Measurements from ENCODE around the gene CDH8.

The CDH8 gene

GRCh38 chr16:62036101-62036801 is at the start of gene CDH8:
TSS of gene CDH8 (minus strand) at chr16:62036438. CDS start at chr16:62021403, 15,035 bp downstream.
- no peak for DNase-seq
- in situ Hi-C loops (cut with MboI; ENCODE audit: low pct_unique_long_range_greater_than_20kb, low sequenced_read_pairs): no loop called here

GRCh38 chr16:62079236-62079635 is 43.0 kb upstream of the CDH8 start:
- in situ Hi-C loops (cut with MboI; ENCODE audit: low pct_unique_long_range_greater_than_20kb, low sequenced_read_pairs): no loop called here
- DNase-seq: no peak

GRCh38 chr16:62077998-62078397 is 41.8 kb upstream of the CDH8 start:
- DNase-seq: peak; percentile 6
- in situ Hi-C loops (cut with MboI; ENCODE audit: low pct_unique_long_range_greater_than_20kb, low sequenced_read_pairs): no loop called here

GRCh38 chr16:62076886-62077285 is 40.6 kb upstream of the CDH8 start:
- in situ Hi-C loops (cut with MboI; ENCODE audit: low pct_unique_long_range_greater_than_20kb, low sequenced_read_pairs): no loop called here
- no peak for DNase-seq

GRCh38 chr16:62068747-62069146 is 32.5 kb upstream of the CDH8 start:
- in situ Hi-C loops (cut with MboI; ENCODE audit: low pct_unique_long_range_greater_than_20kb, low sequenced_read_pairs): no loop called here
- DNase-seq: peak; percentile 18

GRCh38 chr16:62067981-62068380 is 31.7 kb upstream of the CDH8 start:
- DNase-seq: no peak
- in situ Hi-C loops (cut with MboI; ENCODE audit: low pct_unique_long_range_greater_than_20kb, low sequenced_read_pairs): no loop called here

- in situ Hi-C loops (cut with MboI; ENCODE audit: low pct_unique_long_range_greater_than_20kb, low sequenced_read_pairs): no loop called here
- no peak for DNase-seq
Measured at GRCh38 chr16:62067182-62067581, 30.9 kb upstream of the CDH8 start.

GRCh38 chr16:62066747-62067146 is 30.5 kb upstream of the CDH8 start:
- DNase-seq: no peak
- in situ Hi-C loops (cut with MboI; ENCODE audit: low pct_unique_long_range_greater_than_20kb, low sequenced_read_pairs): no loop called here

GRCh38 chr16:62064173-62064572 is 27.9 kb upstream of the CDH8 start:
- no peak for DNase-seq
- in situ Hi-C loops (cut with MboI; ENCODE audit: low pct_unique_long_range_greater_than_20kb, low sequenced_read_pairs): no loop called here

GRCh38 chr16:62060089-62060488 is 23.9 kb upstream of the CDH8 start:
- in situ Hi-C loops (cut with MboI; ENCODE audit: low pct_unique_long_range_greater_than_20kb, low sequenced_read_pairs): no loop called here
- DNase-seq: no peak

- in situ Hi-C loops (cut with MboI; ENCODE audit: low pct_unique_long_range_greater_than_20kb, low sequenced_read_pairs): no loop called here
- DNase-seq: no peak
Measured at GRCh38 chr16:62059527-62059926, 23.3 kb upstream of the CDH8 start.

GRCh38 chr16:62058412-62058811 is 22.2 kb upstream of the CDH8 start:
- no peak for DNase-seq
- in situ Hi-C loops (cut with MboI; ENCODE audit: low pct_unique_long_range_greater_than_20kb, low sequenced_read_pairs): no loop called here

- in situ Hi-C loops (cut with MboI; ENCODE audit: low pct_unique_long_range_greater_than_20kb, low sequenced_read_pairs): no loop called here
Measured at GRCh38 chr16:62051942-62052341, 15.7 kb upstream of the CDH8 start.

GRCh38 chr16:62050793-62051192 is 14.6 kb upstream of the CDH8 start:
- no peak for DNase-seq

More at GRCh38 chr16:62051942-62052341, 15.7 kb upstream of the CDH8 start:
- no peak for DNase-seq

GRCh38 chr16:62046801-62047200 is 10.6 kb upstream of the CDH8 start:
- in situ Hi-C loops (cut with MboI; ENCODE audit: low pct_unique_long_range_greater_than_20kb, low sequenced_read_pairs): no loop called here

More at GRCh38 chr16:62050793-62051192, 14.6 kb upstream of the CDH8 start:
- in situ Hi-C loops (cut with MboI; ENCODE audit: low pct_unique_long_range_greater_than_20kb, low sequenced_read_pairs): no loop called here

GRCh38 chr16:62041401-62041800 is 5.2 kb upstream of the CDH8 start:
- in situ Hi-C loops (cut with MboI; ENCODE audit: low pct_unique_long_range_greater_than_20kb, low sequenced_read_pairs): no loop called here
- peak; percentile 27 for DNase-seq

More at GRCh38 chr16:62046801-62047200, 10.6 kb upstream of the CDH8 start:
- DNase-seq: no peak

GRCh38 chr16:62038646-62039045 is 2.4 kb upstream of the CDH8 start:
- in situ Hi-C loops (cut with MboI; ENCODE audit: low pct_unique_long_range_greater_than_20kb, low sequenced_read_pairs): no loop called here
- DNase-seq: no peak

GRCh38 chr16:62038225-62038624 is 2.0 kb upstream of the CDH8 start:
- in situ Hi-C loops (cut with MboI; ENCODE audit: low pct_unique_long_range_greater_than_20kb, low sequenced_read_pairs): no loop called here
- DNase-seq: no peak

GRCh38 chr16:62036802-62037135 is 531 bp upstream of the CDH8 start:
- no peak for DNase-seq
- in situ Hi-C loops (cut with MboI; ENCODE audit: low pct_unique_long_range_greater_than_20kb, low sequenced_read_pairs): no loop called here

GRCh38 chr16:62035115-62036092 is 834 bp downstream of the CDH8 start:
- in situ Hi-C loops (cut with MboI; ENCODE audit: low pct_unique_long_range_greater_than_20kb, low sequenced_read_pairs): no loop called here
- no peak for DNase-seq
